HUES64 (cell line): ENCODE results near the gene PLEKHB1.

Experiments
- H3K27ac ChIP-seq: 2 replicates; pipeline ENCODE4 v1.7.0; 2013; ENCODE audit warnings: low read depth, low read length, inconsistent platforms
- H3K27me3 ChIP-seq: 2 replicates; pipeline ENCODE4 v1.6.1; 2013; ENCODE audit warnings: mild to moderate bottlenecking, low read length; ENCODE audit not compliant: insufficient read depth
- H3K36me3 ChIP-seq: 2 replicates; pipeline ENCODE4 v1.6.1; 2013; ENCODE audit warnings: mild to moderate bottlenecking, low read length; ENCODE audit not compliant: insufficient read depth
- H3K4me1 ChIP-seq: 2 replicates; pipeline ENCODE4 v1.6.1; 2013; ENCODE audit warnings: mild to moderate bottlenecking, low read length, moderate library complexity; ENCODE audit not compliant: insufficient read depth
- H3K4me3 ChIP-seq: 2 replicates; pipeline ENCODE4 v1.5.1; 2013; ENCODE audit warnings: mild to moderate bottlenecking, low read length, moderate library complexity
- H3K9ac ChIP-seq: 2 replicates; pipeline ENCODE4 v1.6.1; 2013; ENCODE audit warnings: mild to moderate bottlenecking, low read depth, low read length
- H3K9me3 ChIP-seq: 2 replicates; pipeline ENCODE4 v1.6.1; 2013; ENCODE audit warnings: low read depth, low read length; ENCODE audit not compliant: insufficient read depth
- WGBS: fragments of 150-250, 120-280 bp; methylation state at CpG from one replicate; pipeline ENCODE4 v1.1.7; 2013; ENCODE audit warnings: missing lambda C conversion rate; 5-methylcytosine and 5-hydroxymethylcytosine counted together

Gene PLEKHB1

GRCh38 chr11:73680687-73681086 lies 34.3 kb downstream of the PLEKHB1 start:
- Histone ChIP-seq H3K4me1 (0 out of 2 replicates have a peak, but pooled peaks cover 4% of the 10 kb centered on the region), H3K4me3 (no peak overlapping the region), H3K36me3 (peaks cover 17% of the 10 kb centered on the region), H3K27me3 (no peaks in the 10 kb centered on the region), H3K9me3 (no peaks in the 10 kb centered on the region), H3K9ac (no peak overlapping the region), H3K27ac (no peak overlapping the region)
- WGBS, result 86% methylated on average over 1 of the region's 2 CpGs

- no peak overlapping the region for H3K27ac ChIP-seq
- H3K27me3 ChIP-seq, result no peaks in the 10 kb centered on the region
- peaks cover 24% of the 10 kb centered on the region for H3K36me3 ChIP-seq
- no peaks in the 10 kb centered on the region for H3K4me1 ChIP-seq
- 92% methylated on average over 3 of the region's 4 CpGs for WGBS
- no peaks in the 10 kb centered on the region for H3K9me3 ChIP-seq
- no peak overlapping the region for H3K9ac ChIP-seq
- H3K4me3 ChIP-seq, result no peak overlapping the region
These were observed 47.6 kb downstream of the PLEKHB1 start for GRCh38 chr11:73693899-73694525.

DNA sequence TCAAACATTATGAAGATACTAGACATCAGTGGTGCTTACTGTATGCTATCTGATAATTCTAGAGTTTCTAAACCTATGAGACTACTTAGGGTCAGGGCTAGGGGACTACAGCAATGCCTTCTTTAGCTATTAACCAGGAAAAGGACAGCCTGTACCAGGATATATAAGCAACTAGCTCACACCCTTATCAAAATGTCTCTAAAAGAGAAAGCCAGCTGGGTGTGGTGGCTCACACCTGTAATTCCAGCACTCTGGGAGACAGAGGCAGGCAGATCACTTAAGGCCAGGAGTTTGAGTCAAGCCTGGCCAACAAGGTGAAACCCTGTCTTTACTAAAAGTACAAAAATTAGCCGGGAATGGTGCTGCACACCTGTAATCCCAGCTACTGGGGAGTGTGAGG lies 58.7 kb downstream of the PLEKHB1 start:
- no peak overlapping the region for H3K9ac ChIP-seq
- H3K9me3 ChIP-seq, result no peaks in the 10 kb centered on the region
- WGBS, result 95% methylated on average over 1 of the region's 1 CpG
- no peaks in the 10 kb centered on the region for H3K4me1 ChIP-seq
- peaks cover 58% of the 10 kb centered on the region for H3K36me3 ChIP-seq
- no peak overlapping the region for H3K4me3 ChIP-seq
- no peak overlapping the region for H3K27ac ChIP-seq
- no peaks in the 10 kb centered on the region for H3K27me3 ChIP-seq

DNA sequence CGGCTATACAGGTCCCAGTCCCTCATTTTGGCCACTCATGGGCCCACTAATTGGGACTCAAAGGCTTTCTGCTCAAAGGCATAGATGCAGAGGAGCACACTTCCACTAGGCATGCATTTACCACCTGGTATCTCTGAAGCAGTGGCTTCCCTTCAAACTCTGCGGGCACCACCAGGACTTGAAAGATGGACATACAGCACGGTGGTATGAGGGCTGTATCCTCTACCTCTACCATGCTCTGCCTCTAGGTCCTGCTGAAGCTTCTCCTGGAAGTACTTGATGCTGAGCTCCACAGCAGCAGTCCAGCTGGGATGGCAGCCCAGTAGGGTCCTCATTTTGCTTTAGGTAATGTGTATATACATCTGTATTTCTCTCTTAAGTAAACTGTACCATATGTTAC lies 64.6 kb downstream of the PLEKHB1 start:
- no peak overlapping the region for H3K4me3 ChIP-seq
- no peaks in the 10 kb centered on the region for H3K4me1 ChIP-seq
- no peaks in the 10 kb centered on the region for H3K9me3 ChIP-seq
- WGBS, result 95% methylated on average over 3 of the region's 3 CpGs
- peaks cover 44% of the 10 kb centered on the region for H3K36me3 ChIP-seq
- no peak overlapping the region for H3K9ac ChIP-seq
- H3K27me3 ChIP-seq, result no peaks in the 10 kb centered on the region
- no peak overlapping the region for H3K27ac ChIP-seq
